Sigmoid colon (tissue), 7 donors: ENCODE data around the gene VEPH1. TPM values are rescaled to one million over a fixed set of nuclear protein-coding genes. Genes with fewer than 3 reads are reported as not detected.

Experiments used
- DNase-seq: peaks from one replicate; pipeline ENCODE4 v3.0.0-alpha.2; 2019
- H3K27ac ChIP-seq, 4 donors: fragments of 200-600 bp; sonication (generic); one replicate each; pipeline ENCODE4 v1.5.1; 2016 to 2019; ENCODE audit warnings: mild to moderate bottlenecking in 1 of 4
- H3K27me3 ChIP-seq, 3 donors: fragments of 200-600 bp; sonication (generic); one replicate each; pipeline ENCODE4 v1.5.1; 2019; ENCODE audit warnings: mild to moderate bottlenecking in 1 of 3
- H3K36me3 ChIP-seq, 4 donors: fragments of 200-600 bp; sonication (generic); one replicate each; pipeline ENCODE4 v1.5.1; 2016 to 2019
- H3K4me1 ChIP-seq, 4 donors: fragments of 200-600 bp; sonication (generic); one replicate each; pipeline ENCODE4 v1.5.1; 2017 to 2019
- H3K4me3 ChIP-seq, 4 donors: fragments of 200-600 bp; sonication (generic); one replicate each; pipeline ENCODE4 v1.5.1; 2017 to 2019; ENCODE audit warnings: mild to moderate bottlenecking in 2 of 4, moderate library complexity in 1 of 4
- H3K9me3 ChIP-seq, 4 donors: fragments of 200-600 bp in 3 of 4; sonication (generic) in 3 of 4; one replicate each; pipeline versions ENCODE4 v1.5.1 to v1.6.1; 2013 to 2019
- CTCF ChIP-seq, 4 experiments: fragments of 450-650 bp in 3 of 4; fragments of 200-600 bp in 1 of 4; IDR thresholded peaks; one replicate each; pipeline ENCODE4 v1.5.1; 2016 to 2019; ENCODE audit warnings: antibody characterized with exemption in 4 of 4, mild to moderate bottlenecking in 3 of 4, moderate library complexity in 2 of 4
- EP300 ChIP-seq, 4 donors: sonication (generic); formaldehyde crosslinking; IDR thresholded peaks; one replicate each; pipeline ENCODE4 v1.6.1; 2017; ENCODE audit warnings: antibody characterized with exemption in 4 of 4
- POLR2A ChIP-seq, 2 donors: fragments of 450-650 bp; IDR thresholded peaks; one replicate each; pipeline ENCODE4 v1.6.1; 2016; ENCODE audit warnings: antibody characterized with exemption in 2 of 2, mild to moderate bottlenecking in 2 of 2, moderate library complexity in 2 of 2
- POLR2AphosphoS5 ChIP-seq, 4 donors: sonication (generic); formaldehyde crosslinking; IDR thresholded peaks; one replicate each; pipeline ENCODE4 v1.6.1; 2017; ENCODE audit warnings: antibody characterized with exemption in 4 of 4
- WGBS, 2 donors: extraction: QIAGEN DNeasy Blood & Tissue Kit; methylation state at CpG; one replicate each; pipeline ENCODE4 v1.1.7; 2013; 5-methylcytosine and 5-hydroxymethylcytosine counted together
- intact Hi-C: fragments of 100-400 bp; cut with DNase I; formaldehyde crosslinking; loops from one replicate; pipeline ENCODE4 v1.15.1; 2023
- polyA plus RNA-seq, 3 donors: library from polyadenylated mRNA; stranded (reverse); fragments of 200-250 nt; gene quantifications; one replicate each; pipeline ENCODE4 v1.2.3, GENCODE V29; 2013
- total RNA-seq, 4 donors: library from RNA; depleted of rRNA; stranded (reverse); fragments of >200 nt; gene quantifications; one replicate each; pipeline ENCODE4 v1.1.0, GENCODE V29; 2016
- donor health status: healthy with polysubstance abuse.
- donor health status: Bipolar disorder and iron deficiency.
- donor health status: healthy.

VEPH1 gene
- total and polyA plus RNA-seq, 7 donors = 0.14 to 1.8 (median 0.87) TPM; not detected in 1

GRCh38 chr3:157393113-157393512, 110.1 kb downstream of the VEPH1 start:
- Histone ChIP-seq H3K4me1 (no peaks in the 10 kb centered on the region), H3K27ac (no peak overlapping the region), H3K9me3 (no peaks in the 10 kb centered on the region), H3K36me3 (no peaks in the 10 kb centered on the region), H3K4me3 (no peak overlapping the region), H3K27me3 (no peaks in the 10 kb centered on the region)
- DNase-seq = no peak
- intact Hi-C loops = no loop called here
- TF ChIP-seq EP300 (IDR thresholded peaks at IDR 0.05) = no peak
- TF ChIP-seq CTCF (IDR thresholded peaks at IDR 0.05) = no peak

GRCh38 chr3:157392104-157392503, 111.1 kb downstream of the VEPH1 start:
- DNase-seq = no peak
- Histone ChIP-seq H3K4me1 (no peaks in the 10 kb centered on the region), H3K27me3 (no peaks in the 10 kb centered on the region), H3K36me3 (no peaks in the 10 kb centered on the region), H3K9me3 (no peaks in the 10 kb centered on the region), H3K27ac (no peak overlapping the region), H3K4me3 (no peak overlapping the region)
- intact Hi-C loops = no loop called here
- WGBS, 2 donors = 89 to 91% methylated on average over 4 of the region's 4 CpGs
- TF ChIP-seq POLR2A (IDR thresholded peaks at IDR 0.05) (no peak), EP300 (IDR thresholded peaks at IDR 0.05) (no peak), CTCF (IDR thresholded peaks at IDR 0.05) (no peak), POLR2AphosphoS5 (IDR thresholded peaks at IDR 0.05) (no peak)

GRCh38 chr3:157390713-157391515, 112.3 kb downstream of the VEPH1 start:
- no peak for DNase-seq
- Histone ChIP-seq H3K4me1 (no peaks in the 10 kb centered on the region), H3K27me3 (no peaks in the 10 kb centered on the region), H3K9me3 (no peaks in the 10 kb centered on the region), H3K36me3 (no peaks in the 10 kb centered on the region), H3K27ac (no peak overlapping the region), H3K4me3 (no peak overlapping the region)
- WGBS, 2 donors = 89 to 91% methylated on average over 9 of the region's 9 CpGs
- TF ChIP-seq POLR2AphosphoS5 (IDR thresholded peaks at IDR 0.05) = no peak
- no peak for TF ChIP-seq POLR2A (IDR thresholded peaks at IDR 0.05)
- TF ChIP-seq CTCF (IDR thresholded peaks at IDR 0.05) = no peak
- TF ChIP-seq EP300 (IDR thresholded peaks at IDR 0.05) = no peak
- intact Hi-C loops = no loop called here

GRCh38 chr3:157388976-157389375, 114.2 kb downstream of the VEPH1 start:
- Histone ChIP-seq H3K4me3 (no peak overlapping the region), H3K9me3 (no peaks in the 10 kb centered on the region), H3K27ac (no peak overlapping the region), H3K4me1 (no peaks in the 10 kb centered on the region), H3K36me3 (no peaks in the 10 kb centered on the region), H3K27me3 (no peaks in the 10 kb centered on the region)
- intact Hi-C loops = no loop called here
- no peak for DNase-seq
- TF ChIP-seq POLR2AphosphoS5 (IDR thresholded peaks at IDR 0.05) (no peak), EP300 (IDR thresholded peaks at IDR 0.05) (no peak), CTCF (IDR thresholded peaks at IDR 0.05) (no peak), POLR2A (IDR thresholded peaks at IDR 0.05) (no peak)
